ENCODE results near the gene ITPRIP.

The ITPRIP gene

GRCh38 chr10:104350127-104350635, 11.9 kb upstream of the ITPRIP start:
- Histone ChIP-seq H3K27ac (ENCODE audit: extremely low read depth, low read depth, low read length) (no peak overlapping the region), H3K4me1 (ENCODE audit: control insufficient read depth, insufficient read depth, low read length) (peaks cover 4% of the 10 kb centered on the region; the same call in 1 of the 2 replicates), H3K36me3 (ENCODE audit: control insufficient read depth in 2 of 2, insufficient read depth in 1 of 2, low read length in 2 of 2) (no peaks in the 10 kb centered on the region), H3K4me3 (ENCODE audit: low read depth, low read length) (no peak overlapping the region), H3K9me3 (ENCODE audit: control insufficient read depth, insufficient read depth, low read depth, low read length) (no peaks in the 10 kb centered on the region)
- ChIA-PET CTCF (interaction anchor here (0.5 to 13.7 kb wide), 26 partner anchors 9 to 439 kb away, joined by 3 to 289 read pairs (median 6); partner anchors contain the start of gene ITPRIP), POLR2A (interaction anchor here (1.2 kb wide), 1 partner anchor 12 kb away, joined by 3 read pairs; the partner anchor contains the start of gene ITPRIP)
- TF ChIP-seq ZNF529 (tag by site-specific recombination; IDR thresholded peaks at IDR 0.05; ENCODE audit: insufficient replicate concordance) = no peak
- TF ChIP-seq, protein P1, sequence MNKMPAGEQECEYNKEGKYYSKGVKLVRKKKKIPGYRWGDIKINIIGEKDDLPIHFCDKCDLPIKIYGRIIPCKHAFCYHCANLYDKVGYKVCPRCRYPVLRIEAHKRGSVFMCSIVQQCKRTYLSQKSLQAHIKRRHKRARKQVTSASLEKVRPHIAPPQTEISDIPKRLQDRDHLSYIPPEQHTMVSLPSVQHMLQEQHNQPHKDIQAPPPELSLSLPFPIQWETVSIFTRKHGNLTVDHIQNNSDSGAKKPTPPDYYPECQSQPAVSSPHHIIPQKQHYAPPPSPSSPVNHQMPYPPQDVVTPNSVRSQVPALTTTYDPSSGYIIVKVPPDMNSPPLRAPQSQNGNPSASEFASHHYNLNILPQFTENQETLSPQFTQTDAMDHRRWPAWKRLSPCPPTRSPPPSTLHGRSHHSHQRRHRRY (tag by site-specific recombination; IDR thresholded peaks at IDR 0.05) = no peak
- no peak for TF ChIP-seq PRDM10 (tag by site-specific recombination; IDR thresholded peaks at IDR 0.05)
- no peak for TF ChIP-seq WT1 (tag by site-specific recombination; IDR thresholded peaks at IDR 0.05)
- TF ChIP-seq SALL2 (tag by site-specific recombination; IDR thresholded peaks at IDR 0.05; ENCODE audit: borderline replicate concordance) = no peak
- TF ChIP-seq ZNF138 (tag by site-specific recombination; IDR thresholded peaks at IDR 0.05; ENCODE audit: borderline replicate concordance) = no peak
- TF ChIP-seq ZNF175 (tag by site-specific recombination; IDR thresholded peaks at IDR 0.05) = no peak
- no peak for TF ChIP-seq TRIM28 (IDR thresholded peaks at IDR 0.05; ENCODE audit: borderline replicate concordance, low read length)
- TF ChIP-seq ZNF2 (tag by site-specific recombination; IDR thresholded peaks at IDR 0.05) = peak; percentile 31; the same call in 1 of the 2 replicates
- no peak; the same call in none of the 2 replicates for TF ChIP-seq ZBTB17 (tag by site-specific recombination; IDR thresholded peaks at IDR 0.05)
- TF ChIP-seq ZNF501 (tag by site-specific recombination; IDR thresholded peaks at IDR 0.05) = no peak
- no peak for TF ChIP-seq ZXDB (tag by site-specific recombination; IDR thresholded peaks at IDR 0.05)
- TF ChIP-seq AEBP2 (tag by site-specific recombination; IDR thresholded peaks at IDR 0.05; ENCODE audit: borderline replicate concordance) = no peak
- no peak for TF ChIP-seq ZNF623 (tag by site-specific recombination; IDR thresholded peaks at IDR 0.05)
- TF ChIP-seq KLF10 (tag by site-specific recombination; IDR thresholded peaks at IDR 0.05) = peak; percentile 53; the same call in 1 of the 2 replicates
- no peak for TF ChIP-seq ZNF747 (tag by site-specific recombination; IDR thresholded peaks at IDR 0.05)
- no peak for TF ChIP-seq ZNF214 (tag by site-specific recombination; IDR thresholded peaks at IDR 0.05; ENCODE audit: borderline replicate concordance)
- TF ChIP-seq IKZF3 (tag by site-specific recombination; IDR thresholded peaks at IDR 0.05) = no peak
- TF ChIP-seq ZNF366 (tag by site-specific recombination; conservative IDR thresholded peaks at IDR 0.05) = peak; percentile 67
- no peak for TF ChIP-seq ZNF626 (tag by site-specific recombination; IDR thresholded peaks at IDR 0.05)
- no peak for TF ChIP-seq MEIS1 (CRISPR knock-in tag; IDR thresholded peaks at IDR 0.05; ENCODE audit: borderline replicate concordance)
- TF ChIP-seq ZNF530 (tag by site-specific recombination; IDR thresholded peaks at IDR 0.05; ENCODE audit: low read depth) = no peak
- no peak for TF ChIP-seq HOXD13 (CRISPR knock-in tag; IDR thresholded peaks at IDR 0.05; ENCODE audit: borderline replicate concordance)
- TF ChIP-seq, protein P2, sequence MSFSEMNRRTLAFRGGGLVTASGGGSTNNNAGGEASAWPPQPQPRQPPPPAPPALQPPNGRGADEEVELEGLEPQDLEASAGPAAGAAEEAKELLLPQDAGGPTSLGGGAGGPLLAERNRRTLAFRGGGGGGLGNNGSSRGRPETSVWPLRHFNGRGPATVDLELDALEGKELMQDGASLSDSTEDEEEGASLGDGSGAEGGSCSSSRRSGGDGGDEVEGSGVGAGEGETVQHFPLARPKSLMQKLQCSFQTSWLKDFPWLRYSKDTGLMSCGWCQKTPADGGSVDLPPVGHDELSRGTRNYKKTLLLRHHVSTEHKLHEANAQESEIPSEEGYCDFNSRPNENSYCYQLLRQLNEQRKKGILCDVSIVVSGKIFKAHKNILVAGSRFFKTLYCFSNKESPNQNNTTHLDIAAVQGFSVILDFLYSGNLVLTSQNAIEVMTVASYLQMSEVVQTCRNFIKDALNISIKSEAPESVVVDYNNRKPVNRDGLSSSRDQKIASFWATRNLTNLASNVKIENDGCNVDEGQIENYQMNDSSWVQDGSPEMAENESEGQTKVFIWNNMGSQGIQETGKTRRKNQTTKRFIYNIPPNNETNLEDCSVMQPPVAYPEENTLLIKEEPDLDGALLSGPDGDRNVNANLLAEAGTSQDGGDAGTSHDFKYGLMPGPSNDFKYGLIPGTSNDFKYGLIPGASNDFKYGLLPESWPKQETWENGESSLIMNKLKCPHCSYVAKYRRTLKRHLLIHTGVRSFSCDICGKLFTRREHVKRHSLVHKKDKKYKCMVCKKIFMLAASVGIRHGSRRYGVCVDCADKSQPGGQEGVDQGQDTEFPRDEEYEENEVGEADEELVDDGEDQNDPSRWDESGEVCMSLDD (tag by site-specific recombination; IDR thresholded peaks at IDR 0.05) = no peak
- TF ChIP-seq, protein P3, sequence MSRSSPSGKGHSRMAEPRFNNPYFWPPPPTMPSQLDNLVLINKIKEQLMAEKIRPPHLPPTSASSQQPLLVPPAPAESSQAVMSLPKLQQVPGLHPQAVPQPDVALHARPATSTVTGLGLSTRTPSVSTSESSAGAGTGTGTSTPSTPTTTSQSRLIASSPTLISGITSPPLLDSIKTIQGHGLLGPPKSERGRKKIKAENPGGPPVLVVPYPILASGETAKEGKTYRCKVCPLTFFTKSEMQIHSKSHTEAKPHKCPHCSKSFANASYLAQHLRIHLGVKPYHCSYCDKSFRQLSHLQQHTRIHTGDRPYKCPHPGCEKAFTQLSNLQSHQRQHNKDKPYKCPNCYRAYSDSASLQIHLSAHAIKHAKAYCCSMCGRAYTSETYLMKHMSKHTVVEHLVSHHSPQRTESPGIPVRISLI (tag by site-specific recombination; IDR thresholded peaks at IDR 0.05) = no peak
- TF ChIP-seq ZNF174 (tag by site-specific recombination; IDR thresholded peaks at IDR 0.05) = no peak
